GM19324 (cell line): ENCODE results near the gene TRIP12.
A peak's percentile ranks its signal among the peaks of the same experiment; 100 is the strongest.
"Not testable (repeated sequence)": the region's sequence is repeated elsewhere in the genome, so short reads cannot be mapped to it uniquely, and the experiment has no call there.

Experiments
- ATAC-seq: cut with Tn5 transposase; IDR thresholded peaks from one replicate; pipeline ENCODE4 v1.9.1; 2021; ENCODE audit warnings: mild to moderate bottlenecking, moderate library complexity; ENCODE audit not compliant: unreplicated experiment, low FRiP score

Gene TRIP12

DNA sequence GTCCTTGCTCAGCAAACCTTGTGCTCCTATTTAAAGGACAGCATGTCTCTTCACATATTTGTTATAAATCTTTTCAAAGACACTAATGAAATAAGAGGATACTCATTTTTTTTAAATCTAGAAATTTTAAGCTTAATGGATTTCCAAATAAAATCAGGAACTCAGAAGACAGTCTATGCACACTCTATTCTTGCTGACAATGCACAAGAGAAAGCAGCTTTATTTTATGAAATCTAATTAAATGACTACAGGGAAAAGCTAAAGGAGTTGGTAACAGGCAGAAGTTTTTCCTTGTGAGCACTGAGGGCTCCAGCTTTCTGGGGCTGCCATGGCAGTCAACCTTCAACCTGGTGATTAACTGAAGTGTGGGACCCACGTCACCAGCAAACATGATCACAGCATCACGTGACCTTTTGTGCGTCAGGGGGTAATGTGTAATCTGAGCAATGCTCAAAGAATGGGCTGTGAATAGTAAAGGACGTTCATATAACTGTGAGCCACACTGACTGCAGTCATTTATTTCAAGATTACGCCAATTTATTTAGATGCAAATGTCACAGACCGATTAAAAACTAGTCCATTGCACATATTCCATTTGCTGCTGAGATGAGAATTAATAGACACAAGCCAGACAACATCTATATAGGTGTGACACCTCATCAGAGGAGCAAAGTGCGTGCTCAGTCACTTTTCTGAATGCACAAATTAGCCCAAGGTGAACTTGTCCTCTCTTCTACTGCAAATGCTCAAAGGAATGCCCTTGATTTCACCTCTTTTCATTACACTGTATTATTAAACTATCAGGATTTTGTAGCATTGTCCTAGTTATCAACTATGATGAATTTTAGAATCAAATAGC is 195.9 kb downstream of the TRIP12 start:
- no peak for ATAC-seq

DNA sequence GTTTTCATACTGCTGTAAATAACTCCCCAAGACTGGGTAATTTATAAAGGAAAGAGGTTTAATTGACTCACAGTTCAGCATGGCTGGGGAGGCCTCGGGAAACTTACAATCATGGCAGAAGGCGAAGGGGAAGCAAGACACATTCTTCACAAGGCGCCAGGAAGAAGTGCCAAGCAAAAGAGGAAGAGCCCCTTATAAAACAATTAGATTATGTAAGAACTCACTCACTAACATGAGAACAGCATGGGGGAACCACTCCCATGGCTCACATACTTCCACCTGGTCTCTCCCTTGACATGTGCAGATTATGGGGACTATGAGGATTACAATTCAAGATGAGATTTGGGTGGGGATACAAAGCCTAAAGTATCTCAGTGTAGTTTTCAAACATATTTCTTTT is 198.6 kb downstream of the TRIP12 start:
- ATAC-seq: not testable (repeated sequence)

DNA sequence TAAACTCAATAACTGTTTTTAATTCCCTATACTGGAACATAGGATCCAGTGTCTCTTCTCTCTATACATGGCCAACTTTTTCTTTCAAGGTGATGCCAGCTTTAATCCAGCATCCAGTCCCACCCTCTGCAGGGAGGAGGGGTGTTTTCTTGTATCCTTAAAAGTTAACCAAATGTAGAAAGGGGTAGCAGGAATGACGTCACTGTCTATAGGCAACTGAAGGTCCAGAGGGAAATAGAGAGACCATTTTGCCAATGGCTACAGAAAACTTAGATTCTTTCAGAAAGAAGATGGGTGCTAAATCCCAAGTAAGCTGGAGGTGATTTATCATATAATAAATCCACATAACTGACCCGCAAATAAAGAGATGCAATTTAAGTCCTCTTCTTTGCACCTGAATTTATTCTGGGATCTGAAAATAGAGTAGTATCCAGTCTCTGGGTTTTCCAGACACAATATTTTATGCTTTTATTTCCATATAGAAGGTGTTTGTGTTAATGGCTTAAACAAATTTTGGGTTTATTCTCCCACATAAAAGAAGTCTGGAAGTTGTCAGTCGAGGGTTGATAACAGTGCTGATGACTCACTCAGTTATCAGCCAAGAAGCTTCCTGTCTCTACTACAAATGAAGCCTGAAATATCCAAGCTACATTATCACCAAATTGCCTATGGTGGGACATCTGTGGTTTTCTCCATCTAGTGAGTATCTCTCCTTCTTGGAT is 201.7 kb downstream of the TRIP12 start:
- no peak for ATAC-seq

DNA sequence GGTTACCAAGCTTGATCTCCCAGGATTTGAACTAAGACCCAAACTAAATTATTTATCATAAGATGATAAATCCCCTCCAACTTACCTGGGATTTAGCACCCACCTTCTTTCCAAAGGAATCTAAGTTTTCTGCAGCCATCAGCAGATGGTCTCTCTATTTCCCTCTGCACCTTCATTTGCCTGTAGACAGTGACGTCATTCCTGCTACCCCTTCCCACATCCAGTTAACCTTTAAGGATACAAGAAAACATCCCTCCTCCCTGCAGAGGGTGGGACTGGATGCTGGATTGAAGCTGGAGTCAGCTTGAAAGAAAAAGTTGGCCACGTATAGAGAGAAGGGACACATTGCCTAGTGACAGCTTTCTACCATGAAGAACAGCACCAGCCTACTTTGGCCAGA is 203.8 kb downstream of the TRIP12 start:
- no peak for ATAC-seq

DNA sequence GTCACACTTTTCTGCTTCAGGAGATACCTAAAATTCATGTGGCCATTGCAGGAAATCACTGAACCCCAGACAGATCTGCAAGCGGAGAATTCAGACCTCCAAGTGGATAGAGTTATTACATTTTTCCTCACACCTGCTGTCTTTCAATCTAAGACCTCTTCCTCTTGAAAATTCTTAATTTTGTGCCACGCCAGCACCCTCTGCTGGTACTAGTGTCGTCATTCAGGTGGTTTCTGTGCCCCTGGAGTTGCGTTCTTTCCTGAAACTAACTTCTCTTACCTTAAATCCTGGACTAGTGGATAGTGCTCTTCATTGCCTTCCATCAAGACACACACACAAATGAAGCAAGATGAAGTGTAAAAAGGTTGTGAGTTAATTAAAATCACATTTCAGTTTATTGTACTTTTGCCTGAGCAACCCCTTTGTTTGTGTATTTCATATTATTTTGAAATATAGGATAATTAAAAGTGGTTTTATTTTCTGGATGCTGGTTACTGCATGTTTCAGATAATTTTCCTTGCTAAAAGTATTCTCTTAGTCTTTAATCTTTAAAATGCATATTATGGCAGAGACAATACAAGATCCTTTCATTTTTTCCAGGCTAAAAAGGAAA is 205.8 kb downstream of the TRIP12 start:
- ATAC-seq: no peak

DNA sequence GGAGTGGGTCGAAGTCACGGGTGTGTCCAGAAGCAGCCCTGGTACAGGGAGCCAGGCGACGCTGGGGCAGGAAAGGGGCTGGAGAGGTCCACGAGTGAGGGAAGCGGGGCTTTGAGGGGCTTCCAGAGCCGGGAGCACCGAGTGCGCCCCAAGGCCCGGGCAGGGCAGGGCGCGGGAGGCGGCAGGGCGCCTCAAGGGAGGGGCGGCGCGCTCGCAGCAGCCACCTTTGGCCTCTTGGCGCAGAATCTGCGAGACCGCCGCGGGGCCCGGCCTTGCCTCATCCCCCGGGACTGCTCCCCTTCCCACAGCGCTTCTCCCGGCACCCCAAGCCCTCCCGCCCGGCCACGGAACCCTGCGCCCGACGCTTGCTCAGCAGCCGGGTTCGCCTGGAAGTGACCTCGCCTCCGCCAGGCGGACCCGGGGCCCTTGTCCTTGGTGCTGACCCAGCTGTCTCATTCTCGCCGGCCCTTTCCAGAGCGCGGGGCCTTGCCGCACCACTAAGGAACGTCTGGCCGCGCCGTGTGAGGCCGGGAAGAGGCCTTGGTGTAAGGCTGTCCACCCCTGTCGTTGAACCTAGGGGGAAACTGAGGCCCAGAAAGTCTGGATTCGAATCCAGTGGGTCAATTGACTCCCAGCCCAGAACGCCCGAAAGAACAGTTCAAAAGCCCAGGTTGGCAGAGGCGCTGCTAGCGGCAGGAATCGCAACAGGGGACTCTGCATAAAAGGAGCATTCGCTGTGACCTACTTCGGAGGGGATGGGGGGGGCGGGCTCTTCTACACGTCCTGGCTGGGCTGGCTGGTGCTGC is 206.9 kb downstream of the TRIP12 start:
- peak; percentile 24 for ATAC-seq

DNA sequence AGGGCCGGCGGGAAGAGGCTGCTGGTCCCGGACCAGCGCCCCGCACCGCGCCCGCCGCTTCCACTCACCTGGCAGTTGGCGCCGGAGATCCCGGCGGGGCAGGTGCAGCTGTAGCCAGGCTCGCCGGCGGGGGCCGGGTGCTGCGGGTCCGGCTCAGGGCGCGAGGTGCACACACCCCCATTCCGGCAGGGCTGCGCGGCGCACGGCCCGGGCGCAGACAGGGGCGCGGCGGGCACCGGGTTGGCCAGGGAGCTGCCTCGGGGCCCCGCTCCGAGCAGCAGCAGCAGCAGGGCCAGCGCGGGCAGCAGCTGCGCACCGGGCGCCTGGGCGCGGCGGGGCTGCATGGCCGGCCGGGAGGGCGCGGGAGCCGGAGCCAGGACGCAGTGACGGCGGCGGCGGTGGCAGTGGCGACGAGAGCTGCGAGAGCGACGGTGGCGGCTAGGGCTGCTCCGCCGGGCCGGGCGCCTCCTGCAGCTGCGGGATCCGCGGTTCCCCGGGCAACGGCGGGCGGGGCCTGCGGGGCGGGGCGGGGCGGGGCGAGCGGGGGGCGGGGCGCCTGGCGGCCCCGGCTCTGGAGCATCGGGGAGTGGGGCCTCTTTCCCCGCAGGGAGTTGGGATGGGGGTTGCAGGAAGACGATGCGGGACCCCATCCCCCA is 207.6 kb downstream of the TRIP12 start, which contains the start of gene DNER:
Gene DNER, minus strand, starts transcription at position 476 of the 656 bp plus-strand sequence. Its CDS starts 132 bp downstream, at position 344.
- peak; percentile 76 for ATAC-seq
